Measurements from ENCODE around the gene TELO2.
A peak's percentile ranks its signal among the peaks of the same experiment; 100 is the strongest.

Gene TELO2

DNA sequence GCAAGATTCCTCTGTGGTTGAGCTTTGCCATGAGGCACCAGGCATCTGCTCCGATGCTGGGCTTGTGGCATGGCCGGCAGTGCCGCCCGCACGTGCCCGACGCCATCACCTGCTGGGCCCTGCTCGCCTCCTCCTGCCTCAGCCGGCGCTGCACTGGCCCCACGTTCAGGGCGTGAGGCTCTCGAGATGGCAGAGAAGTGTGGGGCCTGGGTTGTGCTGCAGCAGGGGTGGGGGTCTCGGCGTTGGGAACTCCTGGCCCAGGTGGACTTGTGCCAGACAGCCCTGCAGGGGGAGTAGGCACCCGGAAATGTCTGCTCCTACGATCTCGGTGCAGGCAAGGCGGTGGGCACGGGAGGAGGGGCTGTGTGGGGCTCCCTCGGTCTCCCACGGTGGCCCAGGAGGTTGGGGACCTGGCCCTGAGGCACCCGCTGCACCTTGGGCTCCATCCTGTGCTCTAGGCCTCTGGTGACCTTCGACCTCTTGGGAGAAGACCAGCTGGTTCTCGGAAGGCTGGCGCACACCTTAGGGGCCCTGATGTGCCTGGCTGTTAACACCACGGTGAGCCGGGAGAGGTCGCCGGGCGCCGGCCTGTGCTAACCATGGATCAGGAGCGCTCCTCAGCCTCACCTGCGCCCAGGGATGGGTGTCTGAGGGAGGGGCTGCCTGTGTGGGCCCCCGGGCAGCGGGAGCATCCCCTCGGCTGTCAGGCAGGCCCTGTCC is 13.5 kb downstream of the TELO2 start:
- H3K27me3 ChIP-seq (ENCODE audit: control insufficient read depth in 3 of 3, insufficient read depth in 3 of 3, low read depth in 1 of 3, low read length in 3 of 3), result no peaks in the 10 kb centered on the region
- no peak overlapping the region for H3K18ac ChIP-seq (ENCODE audit: low read length)
- no peak overlapping the region for H3K4me2 ChIP-seq (ENCODE audit: insufficient read depth, low read length, poor library complexity, severe bottlenecking)
- H2BK15ac ChIP-seq (ENCODE audit: low read length), result no peak overlapping the region
- no peak overlapping the region for H4K91ac ChIP-seq (ENCODE audit: low read depth, low read length, poor library complexity)
- no peak overlapping the region for H3K4me3 ChIP-seq (ENCODE audit: low read length in 2 of 2)
- H3K9me3 ChIP-seq (replicated peaks in 1 of 2; ENCODE audit: control insufficient read depth in 2 of 2, insufficient read depth in 1 of 2, low read depth in 1 of 2, low read length in 2 of 2), result peaks cover 0 to 5% of the 10 kb centered on the region in 2 donors
- DNase-seq (ENCODE audit: low spot score), result no peak
- no peak overlapping the region for H2BK5ac ChIP-seq (ENCODE audit: low read length)
- H4K8ac ChIP-seq (ENCODE audit: low read depth, low read length), result no peak overlapping the region
- H3K36me3 ChIP-seq (replicated peaks in 1 of 2; ENCODE audit: control insufficient read depth in 2 of 2, insufficient read depth in 2 of 2, low read length in 2 of 2), result peaks cover 42 to 87% of the 10 kb centered on the region in 2 donors
- no peak overlapping the region for H3K4ac ChIP-seq (ENCODE audit: low read length)
- no peak overlapping the region for H3K27ac ChIP-seq (replicated peaks; ENCODE audit: low read length)
- no peak overlapping the region for H3K14ac ChIP-seq (ENCODE audit: low read length)
- H3K4me1 ChIP-seq (ENCODE audit: control insufficient read depth in 2 of 2, insufficient read depth in 1 of 2, low read depth in 1 of 2, low read length in 2 of 2), result no peaks in the 10 kb centered on the region
- no peak overlapping the region for H3K23ac ChIP-seq (ENCODE audit: low read depth, low read length, poor library complexity)
- peaks cover 10% of the 10 kb centered on the region for H3K79me1 ChIP-seq (ENCODE audit: low read depth, low read length)
- H2BK120ac ChIP-seq (ENCODE audit: low read depth, low read length), result no peak overlapping the region
- H2BK12ac ChIP-seq (ENCODE audit: low read length), result no peak overlapping the region
- H3K9ac ChIP-seq (ENCODE audit: low read depth, low read length, poor library complexity), result no peak overlapping the region
- no peak overlapping the region for H2AFZ ChIP-seq (ENCODE audit: low read length)
- no CpG with 5 or more reads among the region's 37 CpGs for WGBS, 2 donors (ENCODE audit: extremely low coverage in 2 of 2, insufficient read length in 2 of 2, insufficient replicate concordance in 1 of 2)
- H2AK5ac ChIP-seq (ENCODE audit: low read depth, low read length), result no peak overlapping the region

GRCh38 chr16:1508494-1509187 is 15.5 kb downstream of the TELO2 start:
- no peaks in the 10 kb centered on the region for H3K27me3 ChIP-seq (ENCODE audit: control insufficient read depth in 3 of 3, insufficient read depth in 3 of 3, low read depth in 1 of 3, low read length in 3 of 3)
- H4K91ac ChIP-seq (ENCODE audit: low read depth, low read length, poor library complexity), result no peak overlapping the region
- H2BK15ac ChIP-seq (ENCODE audit: low read length), result no peak overlapping the region
- no peak overlapping the region for H2AK5ac ChIP-seq (ENCODE audit: low read depth, low read length)
- no peak overlapping the region for H3K9ac ChIP-seq (ENCODE audit: low read depth, low read length, poor library complexity)
- H3K4ac ChIP-seq (ENCODE audit: low read length), result no peak overlapping the region
- no peaks in the 10 kb centered on the region for H3K4me1 ChIP-seq (ENCODE audit: control insufficient read depth in 2 of 2, insufficient read depth in 1 of 2, low read depth in 1 of 2, low read length in 2 of 2)
- DNase-seq (ENCODE audit: low spot score), result no peak
- peaks cover 26 to 79% of the 10 kb centered on the region in 2 donors for H3K36me3 ChIP-seq (replicated peaks in 1 of 2; ENCODE audit: control insufficient read depth in 2 of 2, insufficient read depth in 2 of 2, low read length in 2 of 2)
- peaks cover 10% of the 10 kb centered on the region for H3K79me1 ChIP-seq (ENCODE audit: low read depth, low read length)
- peak overlapping the region; percentile 92 for H4K8ac ChIP-seq (ENCODE audit: low read depth, low read length)
- H2BK120ac ChIP-seq (ENCODE audit: low read depth, low read length), result no peak overlapping the region
- H3K18ac ChIP-seq (ENCODE audit: low read length), result no peak overlapping the region
- H3K4me2 ChIP-seq (ENCODE audit: insufficient read depth, low read length, poor library complexity, severe bottlenecking), result no peak overlapping the region
- H2BK5ac ChIP-seq (ENCODE audit: low read length), result peak overlapping the region; percentile 75
- no peak overlapping the region for H2AFZ ChIP-seq (ENCODE audit: low read length)
- no peak overlapping the region for H2BK12ac ChIP-seq (ENCODE audit: low read length)
- no peak overlapping the region for H3K23ac ChIP-seq (ENCODE audit: low read depth, low read length, poor library complexity)
- WGBS, 2 donors (ENCODE audit: extremely low coverage in 2 of 2, insufficient read length in 2 of 2, insufficient replicate concordance in 1 of 2), result no CpG with 5 or more reads among the region's 24 CpGs
- no peak overlapping the region for H3K27ac ChIP-seq (replicated peaks; ENCODE audit: low read length)
- no peak overlapping the region for H3K14ac ChIP-seq (ENCODE audit: low read length)
- peaks cover 0 to 2% of the 10 kb centered on the region in 2 donors for H3K9me3 ChIP-seq (replicated peaks in 1 of 2; ENCODE audit: control insufficient read depth in 2 of 2, insufficient read depth in 1 of 2, low read depth in 1 of 2, low read length in 2 of 2)
- no peak overlapping the region for H3K4me3 ChIP-seq (ENCODE audit: low read length in 2 of 2)

DNA sequence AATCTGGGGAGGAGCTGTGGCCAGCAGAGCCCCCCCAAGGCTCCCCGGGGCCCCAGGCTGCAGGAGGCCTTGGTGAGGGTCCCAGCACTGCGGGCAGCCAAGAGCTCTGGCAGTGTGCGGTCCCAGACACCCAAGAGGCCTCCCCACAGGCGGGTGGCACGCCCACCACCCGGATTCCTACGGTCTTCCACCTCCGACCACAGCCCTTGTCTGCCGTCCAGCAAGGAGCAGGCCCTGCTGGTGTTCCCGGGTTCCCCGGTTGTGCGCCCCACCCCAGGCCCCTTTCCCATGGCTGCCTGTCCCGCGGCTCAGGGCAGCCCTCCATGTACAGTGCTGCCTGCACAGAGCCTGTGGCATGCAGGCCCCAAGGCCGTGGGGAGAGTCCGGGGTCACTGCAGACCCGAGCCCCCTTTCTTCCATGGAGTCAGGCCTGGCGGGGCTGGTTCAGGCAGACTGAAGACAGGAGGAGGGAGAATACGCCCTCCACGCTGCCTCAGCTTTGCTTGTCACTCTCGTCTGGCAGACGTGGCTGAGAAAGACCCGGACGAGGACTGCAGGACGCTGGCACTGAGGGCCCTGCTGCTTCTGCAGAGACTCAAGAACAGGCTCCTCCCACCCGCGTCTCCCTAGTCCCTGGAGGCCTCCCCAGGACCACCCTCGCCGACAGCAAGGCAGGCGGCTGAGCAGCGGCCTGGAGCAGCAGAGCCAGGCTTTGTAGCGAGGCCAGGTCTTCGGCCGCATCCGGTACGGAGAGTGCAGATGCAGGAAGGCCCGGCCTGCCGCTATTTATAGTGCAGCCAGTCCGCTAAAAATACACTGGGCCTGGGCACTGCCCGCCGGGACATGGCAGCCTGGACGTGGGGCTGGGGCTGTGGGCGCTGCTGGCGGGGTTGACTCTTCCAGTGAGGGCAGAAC is 16.4 kb downstream of the TELO2 start:
- Histone ChIP-seq H2BK120ac (ENCODE audit: low read depth, low read length) (no peak overlapping the region), H4K8ac (ENCODE audit: low read depth, low read length) (peak overlapping the region; percentile 92), H2BK5ac (ENCODE audit: low read length) (peak overlapping the region; percentile 75), H3K4me2 (ENCODE audit: insufficient read depth, low read length, poor library complexity, severe bottlenecking) (no peak overlapping the region), H3K14ac (ENCODE audit: low read length) (no peak overlapping the region), H2BK15ac (ENCODE audit: low read length) (no peak overlapping the region), H4K91ac (ENCODE audit: low read depth, low read length, poor library complexity) (no peak overlapping the region), H3K4me1 (ENCODE audit: control insufficient read depth in 2 of 2, insufficient read depth in 1 of 2, low read depth in 1 of 2, low read length in 2 of 2) (no peaks in the 10 kb centered on the region), H3K27me3 (ENCODE audit: control insufficient read depth in 3 of 3, insufficient read depth in 3 of 3, low read depth in 1 of 3, low read length in 3 of 3) (no peaks in the 10 kb centered on the region), H2AK5ac (ENCODE audit: low read depth, low read length) (no peak overlapping the region), H3K23ac (ENCODE audit: low read depth, low read length, poor library complexity) (no peak overlapping the region), H3K79me1 (ENCODE audit: low read depth, low read length) (peaks cover 10% of the 10 kb centered on the region), H2AFZ (ENCODE audit: low read length) (no peak overlapping the region), H3K4ac (ENCODE audit: low read length) (no peak overlapping the region), H3K9ac (ENCODE audit: low read depth, low read length, poor library complexity) (no peak overlapping the region), H3K4me3 (ENCODE audit: low read length in 2 of 2) (no peak overlapping the region), H2BK12ac (ENCODE audit: low read length) (no peak overlapping the region), H3K36me3 (replicated peaks in 1 of 2; ENCODE audit: control insufficient read depth in 2 of 2, insufficient read depth in 2 of 2, low read length in 2 of 2) (peaks cover 27 to 82% of the 10 kb centered on the region in 2 donors), H3K18ac (ENCODE audit: low read length) (no peak overlapping the region), H3K27ac (replicated peaks; ENCODE audit: low read length) (no peak overlapping the region), H3K9me3 (replicated peaks in 1 of 2; ENCODE audit: control insufficient read depth in 2 of 2, insufficient read depth in 1 of 2, low read depth in 1 of 2, low read length in 2 of 2) (peaks cover 4 to 6% of the 10 kb centered on the region in 2 donors)
- no peak for DNase-seq (ENCODE audit: low spot score)
- WGBS, 2 donors (ENCODE audit: extremely low coverage in 2 of 2, insufficient read length in 2 of 2, insufficient replicate concordance in 1 of 2), result no CpG with 5 or more reads among the region's 44 CpGs
